Measurements from ENCODE around the gene GSG1L.

The GSG1L gene

DNA sequence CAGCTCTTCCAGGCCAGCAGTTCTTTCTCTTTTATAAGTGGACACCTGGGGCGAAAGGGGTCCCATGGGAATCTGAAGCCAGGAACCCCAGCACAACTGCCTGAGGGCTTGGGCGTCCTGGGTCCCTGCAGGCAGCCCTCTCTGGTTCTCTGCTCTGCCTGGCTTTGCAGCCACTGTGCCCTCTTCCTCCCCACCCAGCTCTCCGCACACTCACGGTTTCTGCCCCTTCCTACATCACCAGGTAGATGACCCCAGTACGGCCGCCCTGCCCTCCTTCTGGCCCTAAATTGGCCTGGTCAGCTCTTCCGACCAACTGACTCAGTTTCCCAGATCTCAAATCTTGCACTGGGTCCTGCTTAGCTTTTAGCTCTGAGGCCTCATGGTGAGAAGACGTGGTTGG lies 288.3 kb downstream of the GSG1L start:
- DNase-seq (ENCODE audit: low read depth in 2 of 2), result no peak

DNA sequence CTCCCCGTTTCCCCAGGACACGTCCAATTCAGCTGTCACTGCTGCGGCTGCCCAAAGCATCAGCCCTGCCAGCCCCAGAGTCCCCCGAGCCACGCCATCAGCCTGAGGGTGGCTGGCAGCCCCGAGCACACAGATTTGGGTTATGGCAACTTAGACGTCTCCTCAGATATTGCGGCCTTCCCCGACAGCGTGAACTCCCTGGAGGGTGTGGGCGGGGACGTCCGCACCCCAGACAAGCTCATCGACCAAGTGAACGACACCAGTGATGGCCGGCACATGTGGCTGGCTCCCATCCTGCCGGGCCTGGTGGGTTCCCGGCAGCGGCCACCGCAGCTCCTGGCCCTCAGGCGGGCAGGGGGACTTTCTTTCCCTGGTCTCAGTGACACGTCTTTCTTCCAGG lies 288.7 kb downstream of the GSG1L start:
- DNase-seq (ENCODE audit: low read depth in 2 of 2), result no peak

- DNase-seq (ENCODE audit: low read depth in 2 of 2), result no peak
These were observed 290.2 kb downstream of the GSG1L start for GRCh38 chr16:27773344-27773743.

- no peak for DNase-seq (ENCODE audit: low read depth in 2 of 2)
These were observed 291.3 kb downstream of the GSG1L start for GRCh38 chr16:27772093-27772825.

DNA sequence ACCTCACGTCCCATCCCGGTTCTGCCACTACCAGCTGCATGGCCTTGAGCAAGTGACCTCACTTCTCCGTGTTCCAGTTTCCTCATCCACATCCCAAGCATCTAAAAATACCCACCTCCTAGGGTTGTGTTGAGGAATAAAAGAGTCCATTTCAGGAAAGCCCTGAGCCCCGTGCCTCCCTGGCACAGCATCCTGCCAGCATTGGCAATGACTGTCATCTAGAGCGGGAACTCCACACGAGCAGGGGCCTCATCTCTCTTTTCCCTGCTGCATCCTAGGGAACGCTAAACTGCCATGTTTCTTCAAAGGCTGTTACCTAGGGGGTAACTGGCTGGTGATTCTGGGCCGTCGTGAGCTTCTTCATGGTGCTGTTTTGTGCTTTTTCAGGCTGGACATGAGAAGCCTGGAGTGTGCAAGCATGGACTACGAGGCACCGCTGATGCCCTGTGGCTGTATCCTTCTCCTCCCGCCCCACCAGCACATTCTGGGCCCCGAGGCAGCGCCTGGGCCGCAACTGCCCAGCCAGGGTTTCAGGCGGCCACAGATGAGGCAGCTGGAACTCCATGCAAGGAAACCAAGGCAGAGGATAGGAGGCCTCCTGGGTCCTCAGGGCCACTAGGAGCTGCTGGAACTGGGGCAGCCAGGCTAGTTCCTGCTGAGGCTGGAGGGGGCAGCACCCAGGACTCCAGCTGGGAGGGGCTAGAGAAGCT lies 292.2 kb downstream of the GSG1L start:
- no peak for DNase-seq (ENCODE audit: low read depth in 2 of 2)

DNA sequence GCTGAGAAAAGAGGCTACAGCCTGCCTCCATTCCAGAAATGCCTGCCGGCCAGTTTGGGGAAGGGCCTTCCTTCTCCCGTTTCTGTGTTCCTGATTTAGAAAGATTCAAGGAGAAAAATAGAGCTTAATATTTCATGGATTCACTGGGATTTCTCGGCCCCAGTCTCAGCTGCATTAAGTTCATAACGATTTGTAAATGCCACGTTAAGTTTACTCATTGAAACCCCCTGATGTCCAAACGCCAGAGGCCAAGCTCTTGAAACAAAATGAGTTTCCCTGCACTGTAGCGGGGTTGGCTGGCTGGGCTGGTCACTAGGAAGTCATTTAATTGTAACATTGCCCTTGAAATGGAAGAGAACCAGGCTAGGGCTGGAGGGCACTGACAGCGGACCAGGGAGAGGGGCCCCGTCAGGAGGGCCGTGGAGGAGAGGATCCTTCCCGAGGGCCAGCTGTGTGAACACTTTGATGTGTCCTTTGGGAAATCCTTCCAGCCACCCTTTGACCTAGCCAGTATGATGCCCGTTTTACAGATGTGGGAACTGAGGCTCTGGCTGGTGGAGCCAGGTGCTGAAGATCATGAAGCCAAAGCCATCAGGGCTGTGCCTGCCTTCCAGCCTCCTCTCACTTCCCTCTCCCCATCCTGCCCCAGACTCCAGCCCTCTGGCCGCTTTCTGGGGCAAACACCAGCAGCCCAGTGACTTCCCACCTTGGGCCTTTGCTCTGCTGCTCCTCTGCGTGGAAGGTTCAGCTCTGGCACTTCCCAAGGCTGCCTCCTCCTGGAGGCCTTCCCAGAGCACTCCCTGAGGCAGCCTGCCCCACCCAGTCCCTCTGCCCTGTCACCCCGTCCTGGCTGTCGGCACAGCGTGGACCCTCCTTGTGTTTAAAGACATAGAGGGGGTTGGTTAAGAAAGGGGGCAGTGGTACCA lies 293.0 kb downstream of the GSG1L start:
- no peak for DNase-seq (ENCODE audit: low read depth in 2 of 2)

DNA sequence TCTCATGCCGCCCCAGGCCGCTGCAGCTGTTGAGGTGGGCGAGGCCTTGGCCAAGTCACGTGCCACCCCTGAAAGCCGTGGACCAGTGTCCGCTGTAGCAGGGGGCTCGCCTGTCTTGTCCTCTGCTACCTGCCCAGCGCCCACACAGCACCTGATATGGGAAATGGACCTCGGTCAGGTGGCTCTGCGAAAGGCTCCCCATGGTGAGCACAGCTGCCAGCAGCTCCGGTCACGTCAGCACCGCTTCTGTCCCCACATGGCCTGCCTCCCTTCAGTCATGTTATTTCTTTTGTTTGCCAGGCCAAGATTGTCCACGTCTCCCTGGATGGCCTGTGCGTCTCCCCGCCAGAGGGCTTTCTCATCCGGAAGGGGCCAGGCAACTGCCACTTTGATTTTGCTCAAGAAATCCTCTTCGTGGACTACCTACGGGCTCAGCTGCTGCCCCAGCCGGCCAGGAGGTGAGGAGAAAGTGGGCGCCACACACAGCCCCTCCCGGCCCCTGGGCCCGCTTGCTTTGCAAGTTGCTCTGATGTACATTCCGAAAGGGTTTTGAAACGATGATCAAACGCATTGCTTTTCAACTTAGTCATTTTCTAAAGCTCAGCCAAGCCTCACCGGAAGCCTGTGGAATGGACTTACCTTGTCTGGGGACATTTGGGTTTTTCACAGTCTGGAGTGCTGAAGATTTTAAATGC lies 293.8 kb downstream of the GSG1L start:
- no peak for DNase-seq (ENCODE audit: low read depth in 2 of 2)

DNA sequence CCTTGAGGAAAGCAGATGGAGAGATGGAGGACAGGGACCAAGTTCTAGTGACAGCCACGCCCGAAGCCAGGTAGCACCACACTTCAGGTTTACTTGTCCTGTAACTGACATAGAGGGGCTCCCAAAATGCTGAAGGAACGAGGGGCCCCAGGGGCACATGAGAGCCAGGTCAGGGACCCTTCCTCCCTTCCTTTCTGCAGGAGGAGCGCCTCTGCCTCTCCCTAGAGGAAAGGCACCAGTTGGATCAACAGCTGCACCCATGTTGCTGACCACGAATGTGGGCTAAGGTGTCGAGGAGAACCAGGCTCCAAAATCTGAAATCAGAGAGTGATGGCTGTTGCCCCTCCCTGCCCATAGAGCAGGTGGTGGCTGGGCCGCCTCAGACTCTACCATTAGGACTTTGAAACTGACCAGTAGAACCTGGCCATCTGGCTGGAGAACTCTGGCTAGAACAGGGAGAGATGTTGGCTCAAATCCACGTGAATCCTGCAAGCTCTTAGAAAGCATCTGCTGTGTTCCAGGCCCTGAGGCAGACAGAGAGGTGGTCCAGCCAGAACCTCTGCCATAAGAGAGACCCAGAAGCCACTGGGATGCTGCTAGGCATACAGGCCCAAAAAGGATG lies 294.8 kb downstream of the GSG1L start:
- DNase-seq (ENCODE audit: low read depth in 2 of 2), result no peak

DNA sequence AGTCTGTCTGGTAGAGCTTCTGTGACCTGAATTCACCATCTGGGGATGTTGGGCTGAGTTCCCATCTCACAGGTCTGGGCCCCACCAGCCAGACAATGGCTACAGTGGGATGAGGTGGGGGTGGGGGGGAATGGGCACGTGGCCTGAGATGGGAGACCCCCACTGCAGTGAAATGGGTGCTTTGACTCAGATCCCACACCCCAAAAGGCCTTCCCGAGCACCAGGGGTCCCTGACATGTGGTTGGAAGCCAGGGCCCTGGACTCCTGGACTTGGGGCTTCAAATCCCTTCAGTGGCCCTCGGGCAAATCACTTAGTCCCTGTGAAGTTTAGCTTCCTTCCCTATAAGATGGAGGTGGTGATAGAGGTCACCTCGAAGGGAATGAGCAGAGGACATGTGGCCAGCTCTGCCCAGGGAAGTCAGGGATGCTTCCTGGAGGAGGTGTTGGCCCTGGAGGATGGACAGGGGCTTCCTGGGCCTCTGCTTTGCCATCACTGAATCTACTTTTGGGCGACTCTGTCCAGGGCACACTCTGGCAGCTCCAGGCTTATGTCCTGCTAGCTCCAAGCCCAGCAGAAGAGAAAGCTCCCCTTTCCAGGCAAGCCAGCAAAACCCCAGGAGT lies 295.4 kb downstream of the GSG1L start:
- DNase-seq (ENCODE audit: low read depth in 2 of 2), result no peak

- no peak for DNase-seq (ENCODE audit: low read depth in 2 of 2)
These were observed 296.4 kb downstream of the GSG1L start for GRCh38 chr16:27767081-27767480.

DNA sequence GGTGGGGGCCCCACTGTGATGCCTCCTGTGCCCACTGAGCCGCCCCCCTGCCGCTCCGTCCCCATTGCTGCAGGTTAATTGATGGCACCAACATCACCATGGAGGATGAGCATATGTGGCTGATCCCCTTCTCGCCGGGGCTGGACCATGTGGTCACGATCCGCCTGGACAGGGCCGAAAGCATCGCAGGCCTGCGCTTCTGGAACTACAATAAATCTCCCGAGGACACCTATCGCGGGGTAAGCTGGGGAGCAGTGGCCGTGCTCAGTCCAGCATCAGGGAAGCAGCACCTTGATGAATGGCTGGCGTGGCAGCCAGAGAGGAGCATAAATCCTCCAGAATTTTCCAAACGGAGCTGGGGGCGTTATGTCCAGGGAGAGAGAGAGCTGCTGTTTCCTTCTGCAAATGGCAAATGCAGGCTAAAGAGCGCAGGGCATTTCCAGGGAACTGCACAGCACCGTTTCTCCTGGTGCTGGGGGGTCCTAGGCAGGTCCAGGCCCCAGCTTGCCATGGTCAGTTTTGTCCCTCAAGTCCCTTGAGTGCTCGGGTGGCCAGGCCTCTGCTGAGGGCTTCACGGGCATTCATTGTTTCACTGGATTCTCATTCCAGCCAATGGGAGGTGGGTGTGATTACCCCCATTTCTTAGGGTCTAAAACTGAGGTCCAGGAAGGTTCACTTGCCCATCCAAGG lies 297.1 kb downstream of the GSG1L start:
- no peak for DNase-seq (ENCODE audit: low read depth in 2 of 2)

DNA sequence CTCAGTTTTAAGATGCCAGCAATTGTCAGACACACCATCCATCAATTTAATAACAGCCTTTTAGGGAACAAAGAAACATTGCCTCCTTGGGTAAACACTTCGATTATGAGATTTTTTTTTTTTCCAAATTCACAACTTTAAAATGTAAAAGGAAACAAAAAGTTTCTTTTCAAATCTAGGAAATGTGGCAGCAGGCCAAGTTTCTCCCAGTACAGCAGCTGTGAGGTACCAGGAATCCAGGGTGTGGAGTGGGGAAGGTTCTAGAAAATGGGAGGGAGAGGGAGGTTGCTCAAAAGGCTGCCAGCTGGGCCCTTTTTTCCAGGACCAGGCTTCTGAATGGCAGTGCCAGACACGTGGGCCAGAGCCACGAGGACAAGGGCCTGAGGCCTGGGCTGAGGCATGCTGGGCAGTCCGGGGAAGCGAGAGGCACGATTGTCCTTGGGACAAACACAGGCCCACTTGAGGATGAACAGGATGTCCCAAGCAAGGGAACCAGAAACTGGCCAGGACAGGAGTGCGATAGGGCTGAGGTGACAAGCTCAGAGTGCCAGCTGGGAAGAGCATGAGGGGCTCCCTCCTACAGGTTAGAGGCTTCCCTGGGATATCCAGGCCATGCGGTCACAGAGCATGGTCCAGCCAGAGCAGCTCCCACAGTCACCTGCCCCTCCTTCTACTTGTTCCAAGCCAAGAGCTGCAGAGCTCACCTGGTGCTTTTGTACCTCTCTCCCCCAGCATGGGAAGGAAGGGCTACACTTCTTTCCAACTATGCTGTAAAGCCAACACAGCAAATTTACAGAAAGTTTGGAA lies 298.4 kb downstream of the GSG1L start:
- no peak for DNase-seq (ENCODE audit: low read depth in 2 of 2)

DNA sequence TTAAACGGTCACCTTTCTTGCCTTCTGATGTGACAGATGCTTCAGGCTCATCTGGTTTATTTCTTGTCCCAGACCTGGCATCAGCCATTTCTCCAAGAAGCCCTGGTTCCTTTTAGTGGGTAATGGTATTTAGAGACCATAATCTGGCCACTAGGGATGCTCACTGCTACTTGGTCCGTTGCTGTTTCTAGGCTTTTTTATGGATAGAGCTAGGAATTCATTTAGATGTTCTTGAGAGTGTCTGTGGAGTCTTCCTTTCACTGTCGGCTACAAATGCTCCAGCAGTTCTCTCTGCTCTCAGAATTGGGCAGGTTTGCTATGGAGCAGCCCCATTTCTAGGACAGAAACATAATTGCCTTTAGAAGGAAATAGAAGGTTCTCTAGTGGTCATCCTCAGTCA lies 299.1 kb downstream of the GSG1L start:
- no peak for DNase-seq (ENCODE audit: low read depth in 2 of 2)

DNA sequence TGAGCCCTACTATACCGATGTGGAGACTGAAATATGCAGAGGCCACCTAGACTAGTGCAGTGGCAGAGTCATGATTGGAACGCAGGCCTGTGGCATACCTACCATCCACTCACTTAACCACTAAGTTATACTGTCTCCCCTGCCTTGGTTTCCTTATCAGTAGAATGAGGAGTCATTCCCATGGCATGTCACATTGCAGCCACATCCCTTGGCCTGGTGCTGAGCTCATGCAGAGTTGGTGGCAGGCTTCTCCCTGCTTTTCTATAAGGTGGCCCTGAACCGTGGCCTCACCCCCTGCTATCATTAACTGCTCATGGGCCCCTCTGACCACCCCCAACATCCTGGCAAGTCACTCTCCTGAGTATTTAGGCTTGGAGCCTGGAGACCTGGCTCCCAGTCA lies 301.1 kb downstream of the GSG1L start:
- DNase-seq (ENCODE audit: low read depth in 2 of 2), result no peak

- no peak for DNase-seq (ENCODE audit: low read depth in 2 of 2)
These were observed 301.7 kb downstream of the GSG1L start for GRCh38 chr16:27761816-27762215.

- no peak for DNase-seq (ENCODE audit: low read depth in 2 of 2)
These were observed 302.7 kb downstream of the GSG1L start for GRCh38 chr16:27760789-27761176.

DNA sequence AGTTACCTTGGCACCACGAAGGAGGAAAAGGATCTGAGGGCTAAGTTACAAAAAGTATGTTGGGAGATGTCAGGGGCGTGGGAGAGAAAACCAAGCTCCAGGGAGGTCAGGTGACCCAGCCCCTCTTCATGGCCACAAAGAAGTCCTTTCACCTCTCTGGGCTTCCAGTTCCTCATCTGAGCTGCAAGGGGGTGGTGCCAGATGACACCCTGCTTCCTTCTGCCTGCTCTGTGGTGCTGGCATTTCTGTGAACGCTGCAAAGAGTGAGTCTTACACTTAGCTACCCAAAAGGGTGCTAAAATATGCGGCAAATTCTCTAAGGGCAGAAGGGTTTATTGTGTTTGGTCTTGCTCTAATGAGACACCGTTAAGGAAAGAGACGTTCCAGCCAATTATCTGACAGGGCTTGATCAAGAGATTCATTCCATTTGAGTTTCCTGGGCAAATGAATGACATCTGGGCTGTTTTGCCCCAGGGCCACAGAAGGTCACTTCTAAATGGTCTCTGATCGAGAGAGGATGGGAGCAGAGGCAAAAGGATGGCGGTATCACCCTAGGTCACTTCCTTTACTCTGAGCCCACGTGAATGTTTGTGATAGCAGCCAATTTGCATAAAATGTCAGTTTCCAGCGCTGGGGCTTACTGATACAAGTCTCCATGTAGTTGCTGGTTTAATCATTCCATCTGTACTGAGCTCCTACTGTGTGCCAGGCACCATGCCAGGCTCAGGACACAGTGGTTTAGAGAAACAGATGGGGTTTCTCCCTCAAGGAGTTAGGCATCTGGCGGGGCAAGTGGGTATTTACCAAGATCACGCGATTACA lies 303.3 kb downstream of the GSG1L start:
- DNase-seq (ENCODE audit: low read depth in 2 of 2), result no peak

GRCh38 chr16:27759301-27759871 lies 304.1 kb downstream of the GSG1L start:
- no peak for DNase-seq (ENCODE audit: low read depth in 2 of 2)

All from activated CD4-positive, alpha-beta T cell treated with anti-CD3 and anti-CD28 coated beads for 24 hours (primary cell).